Measurements from ENCODE around the gene AGPAT4. TPM values are rescaled to one million over a fixed set of nuclear protein-coding genes. Genes with fewer than 3 reads are reported as not detected.

AGPAT4 gene
- total RNA-seq, 1 experiment from 2014 or later: 9.2 TPM

GRCh38 chr6:161115468-161115867 lies 158.4 kb downstream of the AGPAT4 start:
- H3K27ac Mint-ChIP-seq (ENCODE audit: unreplicated experiment): no peak overlapping the region
- no TSS peak for BruUV-seq (replicated peaks)

GRCh38 chr6:161111261-161111660 lies 162.6 kb downstream of the AGPAT4 start:
- POLR2A ChIA-PET: no interaction called here
- no peaks in the 10 kb centered on the region for H3K9me3 Mint-ChIP-seq (ENCODE audit: unreplicated experiment)
- no peak for DNase-seq
- Histone ChIP-seq H3K4me1 (no peaks in the 10 kb centered on the region), H3K27me3 (replicated peaks; ENCODE audit: control insufficient read depth, insufficient read depth, low read length) (no peaks in the 10 kb centered on the region), H3K36me3 (ENCODE audit: control insufficient read depth, insufficient read depth, low read length) (no peaks in the 10 kb centered on the region; the same call in 1 of the 2 replicates), H3K4me3 (ENCODE audit: low read depth, low read length) (no peak overlapping the region), H3K9me3 (no peaks in the 10 kb centered on the region)
- no peak overlapping the region for H3K4me3 Mint-ChIP-seq (ENCODE audit: unreplicated experiment)
- peaks cover 46% of the 10 kb centered on the region for H3K36me3 Mint-ChIP-seq (ENCODE audit: insufficient read depth, unreplicated experiment)
- no TSS peak for BruUV-seq (replicated peaks)
- no peak for TF ChIP-seq CTCF (IDR thresholded peaks at IDR 0.05; ENCODE audit: insufficient read depth in 1 of 2, low read depth in 1 of 2, low read length in 1 of 2, severe bottlenecking in 1 of 2, unreplicated experiment in 1 of 2)
- intact Hi-C loops (cut with micrococcal nuclease; ENCODE audit: unreplicated experiment): no loop called here
- H3K27me3 Mint-ChIP-seq (ENCODE audit: insufficient read depth, unreplicated experiment): no peaks in the 10 kb centered on the region
- H3K27ac Mint-ChIP-seq (ENCODE audit: unreplicated experiment): no peak overlapping the region
- CTCF ChIA-PET: no interaction called here
- H3K4me1 Mint-ChIP-seq (ENCODE audit: low read depth, unreplicated experiment): no peaks in the 10 kb centered on the region

More at GRCh38 chr6:161115468-161115867, 158.4 kb downstream of the AGPAT4 start:
- H3K36me3 ChIP-seq (ENCODE audit: control insufficient read depth, insufficient read depth, low read length): no peaks in the 10 kb centered on the region
- POLR2A ChIA-PET: no interaction called here
- Mint-ChIP-seq H3K27me3 (ENCODE audit: insufficient read depth, unreplicated experiment) (no peaks in the 10 kb centered on the region), H3K4me1 (ENCODE audit: low read depth, unreplicated experiment) (no peaks in the 10 kb centered on the region), H3K36me3 (ENCODE audit: insufficient read depth, unreplicated experiment) (peaks cover 43% of the 10 kb centered on the region), H3K4me3 (ENCODE audit: unreplicated experiment) (no peak overlapping the region), H3K9me3 (ENCODE audit: unreplicated experiment) (peaks cover 8% of the 10 kb centered on the region)
- TF ChIP-seq CTCF (IDR thresholded peaks at IDR 0.05; ENCODE audit: insufficient read depth in 1 of 2, low read depth in 1 of 2, low read length in 1 of 2, severe bottlenecking in 1 of 2, unreplicated experiment in 1 of 2): no peak
- H3K9me3 ChIP-seq: no peaks in the 10 kb centered on the region
- DNase-seq: no peak
- intact Hi-C loops (cut with micrococcal nuclease; ENCODE audit: unreplicated experiment): no loop called here
- no peaks in the 10 kb centered on the region for H3K4me1 ChIP-seq
- H3K4me3 ChIP-seq (ENCODE audit: low read depth, low read length): no peak overlapping the region
- no peaks in the 10 kb centered on the region for H3K27me3 ChIP-seq (replicated peaks; ENCODE audit: control insufficient read depth, insufficient read depth, low read length)
- CTCF ChIA-PET: no interaction called here

DNA sequence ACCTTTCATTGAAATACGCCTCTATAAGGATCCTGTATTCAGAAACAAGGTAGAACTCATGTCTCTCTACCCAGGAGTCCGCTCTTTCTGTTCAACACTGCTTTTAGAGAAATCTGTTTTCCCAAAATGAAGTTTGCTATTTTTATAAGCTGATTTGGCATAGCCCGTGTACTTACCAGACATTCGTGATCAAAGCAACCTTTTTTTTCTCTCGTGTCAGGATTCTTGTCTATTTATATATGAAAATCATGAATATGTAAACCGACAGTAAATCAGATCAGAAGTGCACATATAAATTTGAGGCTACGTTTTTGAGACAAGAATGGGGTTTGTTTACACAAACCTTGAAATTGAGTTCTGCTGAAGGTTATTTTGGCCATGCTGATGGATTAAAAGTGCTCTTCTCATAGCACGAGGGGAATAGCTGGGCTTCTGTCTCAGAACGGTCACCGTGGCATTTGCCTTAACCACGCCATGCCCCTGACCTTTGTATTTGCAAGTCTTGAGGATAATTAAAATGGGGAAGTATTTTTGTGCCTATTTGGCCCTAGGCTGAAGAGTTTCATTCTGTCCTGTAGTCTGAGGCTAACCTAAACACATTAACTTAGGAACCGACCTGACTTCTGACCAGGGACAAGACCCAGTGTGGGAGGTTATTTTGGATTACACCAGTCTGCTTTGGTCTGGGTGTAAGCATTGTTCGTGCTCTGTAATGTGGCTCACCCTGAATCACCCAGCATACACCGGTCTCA lies 163.7 kb downstream of the AGPAT4 start:
- Mint-ChIP-seq H3K27me3 (ENCODE audit: insufficient read depth, unreplicated experiment) (no peaks in the 10 kb centered on the region), H3K36me3 (ENCODE audit: insufficient read depth, unreplicated experiment) (peaks cover 42% of the 10 kb centered on the region), H3K27ac (ENCODE audit: unreplicated experiment) (no peak overlapping the region), H3K4me3 (ENCODE audit: unreplicated experiment) (no peak overlapping the region), H3K9me3 (ENCODE audit: unreplicated experiment) (no peaks in the 10 kb centered on the region), H3K4me1 (ENCODE audit: low read depth, unreplicated experiment) (no peaks in the 10 kb centered on the region)
- intact Hi-C loops (cut with micrococcal nuclease; ENCODE audit: unreplicated experiment): no loop called here
- no TSS peak for BruUV-seq (replicated peaks)
- Histone ChIP-seq H3K9me3 (no peaks in the 10 kb centered on the region), H3K4me3 (ENCODE audit: low read depth, low read length) (no peak overlapping the region), H3K4me1 (no peaks in the 10 kb centered on the region), H3K27me3 (replicated peaks; ENCODE audit: control insufficient read depth, insufficient read depth, low read length) (no peaks in the 10 kb centered on the region), H3K36me3 (ENCODE audit: control insufficient read depth, insufficient read depth, low read length) (no peaks in the 10 kb centered on the region; the same call in 1 of the 2 replicates)
- POLR2A ChIA-PET: no interaction called here
- no peak for TF ChIP-seq CTCF (IDR thresholded peaks at IDR 0.05; ENCODE audit: insufficient read depth in 1 of 2, low read depth in 1 of 2, low read length in 1 of 2, severe bottlenecking in 1 of 2, unreplicated experiment in 1 of 2)
- CTCF ChIA-PET: no interaction called here
- DNase-seq: no peak
